Measurements from ENCODE around the gene GRK5. TPM values are rescaled to one million over a fixed set of nuclear protein-coding genes. Genes with fewer than 3 reads are reported as not detected.

Gene GRK5
- total RNA-seq, 4 donors from 2014 or later: 5.4 to 13.0 (median 10.6) TPM

DNA sequence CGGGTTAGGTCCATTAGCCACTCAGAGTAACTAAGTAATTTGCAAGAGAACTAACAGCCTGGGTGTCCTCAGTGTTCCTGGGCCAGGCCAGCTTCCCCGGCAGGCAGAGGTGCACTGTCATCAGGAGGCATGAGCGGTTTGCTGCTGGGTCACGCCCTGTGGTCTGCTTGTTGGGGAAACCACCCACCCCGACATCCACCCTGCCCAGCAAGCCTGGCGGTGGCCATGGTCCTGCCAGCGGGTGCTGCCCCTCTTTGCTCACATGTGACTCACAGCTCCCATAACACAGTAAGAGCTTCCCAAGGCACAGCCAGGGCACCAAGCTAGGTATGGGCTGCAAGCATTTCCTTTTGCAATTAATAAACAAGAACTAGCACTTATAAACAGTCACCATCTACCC lies 259.3 kb downstream of the GRK5 start:
- intact Hi-C loops (cut with DNase I; ENCODE audit: low total_unique reads): no loop called here
- 53 to 65% methylated on average over 7 of the region's 7 CpGs for WGBS, 2 donors

DNA sequence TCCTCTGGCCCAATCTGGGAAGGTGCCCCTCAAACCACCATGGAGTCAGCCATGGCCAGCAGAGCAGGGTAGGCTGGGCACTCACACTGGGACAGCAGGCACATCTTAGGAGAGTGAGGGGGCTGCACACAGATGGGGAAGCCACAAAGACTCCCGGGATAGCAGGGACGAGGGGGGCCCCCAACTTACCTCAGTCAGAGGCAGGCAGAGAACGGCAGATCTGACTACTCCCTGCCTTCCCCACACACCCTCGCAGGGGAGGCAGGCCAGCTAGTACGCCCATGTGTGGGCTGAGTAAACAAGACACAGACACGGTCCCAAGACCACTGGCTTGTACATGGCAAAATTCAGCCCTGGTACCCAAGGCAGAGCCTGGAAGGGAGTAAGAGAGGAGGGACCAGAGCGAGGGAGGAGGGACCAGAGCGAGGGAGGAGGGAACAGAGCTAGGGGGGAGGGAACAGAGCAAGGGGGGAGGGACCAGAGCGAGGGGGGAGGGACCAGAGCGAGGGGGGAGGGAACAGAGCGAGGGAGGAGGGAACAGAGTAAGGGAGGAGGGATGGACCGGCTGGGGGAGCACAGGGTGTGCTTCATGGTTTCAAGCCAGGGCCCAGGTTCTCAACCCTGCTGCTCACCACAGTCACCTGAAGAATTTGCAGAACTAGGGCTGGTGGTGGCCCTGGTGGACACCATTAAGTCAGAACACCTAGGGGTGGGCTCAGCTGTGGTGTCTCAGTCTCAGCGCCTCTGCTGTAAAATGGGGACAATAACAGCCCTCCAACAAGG lies 261.4 kb downstream of the GRK5 start:
- intact Hi-C loops (cut with DNase I; ENCODE audit: low total_unique reads): no loop called here
- no peak overlapping the region for H3K4me3 ChIP-seq (ENCODE audit: low read depth, poor library complexity, severe bottlenecking)
- DNase-seq (ENCODE audit: low spot score in 2 of 2): no peak
- no peak for TF ChIP-seq POLR2A (IDR thresholded peaks at IDR 0.05)
- TF ChIP-seq, protein P1, sequence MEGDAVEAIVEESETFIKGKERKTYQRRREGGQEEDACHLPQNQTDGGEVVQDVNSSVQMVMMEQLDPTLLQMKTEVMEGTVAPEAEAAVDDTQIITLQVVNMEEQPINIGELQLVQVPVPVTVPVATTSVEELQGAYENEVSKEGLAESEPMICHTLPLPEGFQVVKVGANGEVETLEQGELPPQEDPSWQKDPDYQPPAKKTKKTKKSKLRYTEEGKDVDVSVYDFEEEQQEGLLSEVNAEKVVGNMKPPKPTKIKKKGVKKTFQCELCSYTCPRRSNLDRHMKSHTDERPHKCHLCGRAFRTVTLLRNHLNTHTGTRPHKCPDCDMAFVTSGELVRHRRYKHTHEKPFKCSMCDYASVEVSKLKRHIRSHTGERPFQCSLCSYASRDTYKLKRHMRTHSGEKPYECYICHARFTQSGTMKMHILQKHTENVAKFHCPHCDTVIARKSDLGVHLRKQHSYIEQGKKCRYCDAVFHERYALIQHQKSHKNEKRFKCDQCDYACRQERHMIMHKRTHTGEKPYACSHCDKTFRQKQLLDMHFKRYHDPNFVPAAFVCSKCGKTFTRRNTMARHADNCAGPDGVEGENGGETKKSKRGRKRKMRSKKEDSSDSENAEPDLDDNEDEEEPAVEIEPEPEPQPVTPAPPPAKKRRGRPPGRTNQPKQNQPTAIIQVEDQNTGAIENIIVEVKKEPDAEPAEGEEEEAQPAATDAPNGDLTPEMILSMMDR (IDR thresholded peaks at IDR 0.05): no peak
- 71 to 81% methylated on average over 13 of the region's 13 CpGs for WGBS, 2 donors

More for the DNA sequence above, 259.3 kb downstream of the GRK5 start:
- TF ChIP-seq, protein P1 (IDR thresholded peaks at IDR 0.05): no peak
- no peak for TF ChIP-seq POLR2A (IDR thresholded peaks at IDR 0.05)
- no peak for DNase-seq (ENCODE audit: low spot score in 2 of 2)
- H3K4me3 ChIP-seq (ENCODE audit: low read depth, poor library complexity, severe bottlenecking): no peak overlapping the region

DNA sequence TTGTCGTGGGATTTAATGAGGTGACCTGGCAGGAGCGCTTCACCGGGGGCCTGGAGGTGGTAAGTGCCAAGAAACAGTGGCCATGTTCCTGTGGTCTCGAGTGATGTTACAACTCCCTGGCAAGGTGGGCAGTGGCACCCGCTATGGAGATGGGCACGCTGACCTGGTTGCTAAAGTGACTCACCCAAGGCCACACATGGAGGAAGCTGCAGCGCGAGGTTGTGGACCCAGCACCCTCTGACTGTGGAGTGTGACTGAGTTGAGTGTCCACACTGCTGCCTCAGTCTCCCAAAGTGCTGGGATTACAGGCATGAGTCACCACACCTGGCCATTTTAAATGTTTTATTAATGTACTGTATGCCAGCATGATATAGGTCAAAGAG lies 261.9 kb downstream of the GRK5 start:
- TF ChIP-seq POLR2A (IDR thresholded peaks at IDR 0.05): no peak
- TF ChIP-seq, protein P1 (IDR thresholded peaks at IDR 0.05): no peak
- intact Hi-C loops (cut with DNase I; ENCODE audit: low total_unique reads): no loop called here
- 86 to 91% methylated on average over 8 of the region's 8 CpGs for WGBS, 2 donors
- no peak overlapping the region for H3K4me3 ChIP-seq (ENCODE audit: low read depth, poor library complexity, severe bottlenecking)
- DNase-seq (ENCODE audit: low spot score in 2 of 2): no peak

DNA sequence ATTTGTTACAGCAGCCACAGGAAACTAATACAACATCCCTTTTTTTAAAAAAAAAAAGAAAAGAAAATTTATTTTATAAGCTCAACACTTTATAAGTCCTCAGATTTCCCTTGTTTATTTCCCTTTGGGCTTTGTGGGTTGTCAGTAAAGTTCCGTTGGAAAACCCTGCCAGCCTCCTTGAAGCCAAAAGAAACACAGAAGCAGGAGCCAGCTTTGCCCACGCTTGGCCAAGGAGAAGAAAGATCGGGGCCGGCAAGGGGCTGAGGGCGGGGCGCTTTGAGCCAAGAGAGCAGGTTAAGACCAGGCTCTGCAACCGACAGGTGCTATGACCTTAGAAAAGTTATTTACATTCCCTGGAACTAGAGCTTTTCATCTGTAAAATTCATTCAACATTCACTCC lies 262.5 kb downstream of the GRK5 start:
- no peak overlapping the region for H3K4me3 ChIP-seq (ENCODE audit: low read depth, poor library complexity, severe bottlenecking)
- no peak for TF ChIP-seq POLR2A (IDR thresholded peaks at IDR 0.05)
- TF ChIP-seq, protein P1 (IDR thresholded peaks at IDR 0.05): no peak
- intact Hi-C loops (cut with DNase I; ENCODE audit: low total_unique reads): no loop called here
- 40 to 45% methylated on average over 7 of the region's 7 CpGs for WGBS, 2 donors
- no peak for DNase-seq (ENCODE audit: low spot score in 2 of 2)

DNA sequence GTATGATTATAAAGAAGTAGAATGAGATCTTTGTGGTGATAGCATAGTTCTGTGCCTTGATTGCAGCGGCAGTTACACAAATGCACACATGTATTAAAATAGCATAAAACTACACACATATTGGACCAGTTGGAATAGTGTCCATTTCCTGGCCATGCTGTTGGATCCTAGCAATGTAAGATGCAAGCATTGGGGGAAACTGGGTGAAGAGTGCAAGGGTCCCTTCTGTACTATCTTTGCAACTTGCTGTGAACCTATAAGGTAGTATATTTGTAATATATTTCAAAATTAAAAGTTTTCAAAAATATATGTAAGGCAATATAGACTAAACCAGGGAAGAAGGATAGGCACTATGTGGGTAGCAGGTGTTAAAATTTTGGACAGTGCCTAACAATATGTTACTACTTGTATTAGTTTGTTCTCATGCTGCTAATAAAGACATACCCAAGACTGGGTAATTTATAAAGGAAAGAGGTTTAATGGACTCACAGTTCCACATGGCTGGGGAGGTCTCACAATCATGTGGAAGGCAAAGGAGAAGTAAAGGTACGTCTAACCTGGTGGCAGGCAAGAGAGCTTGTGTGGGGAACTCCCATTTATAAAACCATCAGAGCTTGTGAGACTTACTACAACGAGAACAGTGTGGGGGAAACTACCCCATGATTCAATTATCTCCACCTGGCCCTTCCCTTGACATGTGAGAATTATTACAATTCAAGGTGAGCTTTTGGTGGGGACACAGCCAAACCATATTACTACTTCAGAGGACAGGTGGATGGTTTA lies 263.7 kb downstream of the GRK5 start:
- DNase-seq (ENCODE audit: low spot score in 2 of 2): no peak
- no peak for TF ChIP-seq POLR2A (IDR thresholded peaks at IDR 0.05)
- 70 to 71% methylated on average over 3 of the region's 3 CpGs for WGBS, 2 donors
- H3K4me3 ChIP-seq (ENCODE audit: low read depth, poor library complexity, severe bottlenecking): no peak overlapping the region
- intact Hi-C loops (cut with DNase I; ENCODE audit: low total_unique reads): no loop called here

DNA sequence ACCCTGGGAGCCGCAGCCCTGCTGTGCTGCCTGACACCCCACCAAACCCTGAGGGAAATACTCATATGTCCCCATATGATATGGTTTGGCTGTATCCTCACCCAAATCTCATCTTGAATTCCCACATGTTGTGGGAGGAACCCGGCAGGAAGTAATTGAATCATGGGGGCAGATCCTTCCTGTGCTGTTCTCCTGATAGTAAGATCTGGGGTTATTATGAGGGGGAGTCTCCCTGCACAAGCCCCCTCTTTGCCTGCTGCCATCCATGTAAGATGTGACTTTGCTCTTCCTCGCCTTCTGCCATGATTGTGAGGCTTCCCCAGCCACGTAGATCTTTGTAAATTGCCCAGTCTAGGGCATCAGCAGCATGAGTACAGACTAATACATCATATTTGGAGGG lies 266.4 kb downstream of the GRK5 start:
- intact Hi-C loops (cut with DNase I; ENCODE audit: low total_unique reads): no loop called here
- 80 to 92% methylated on average over 4 of the region's 4 CpGs for WGBS, 2 donors
- TF ChIP-seq, protein P1 (IDR thresholded peaks at IDR 0.05): no peak
- TF ChIP-seq POLR2A (IDR thresholded peaks at IDR 0.05): no peak
- no peak for DNase-seq (ENCODE audit: low spot score in 2 of 2)
- no peak overlapping the region for H3K4me3 ChIP-seq (ENCODE audit: low read depth, poor library complexity, severe bottlenecking)

All from lower leg skin (tissue), 4 donors.